Measurements from ENCODE around the gene CABCOCO1. TPM values are rescaled to one million over a fixed set of nuclear protein-coding genes. Genes with fewer than 3 reads are reported as not detected.

The CABCOCO1 gene
- total and polyA plus RNA-seq, 9 of the 15 experiments (the other 6 are each of a cell fraction or from before 2014, with no cell fraction given) = 0.04 TPM; not detected in 8

GRCh38 chr10:61744469-61744868 is 81.7 kb downstream of the CABCOCO1 start:
- no peak overlapping the region for H2AFZ ChIP-seq (ENCODE audit: low read depth, low read length)
- no peaks in the 10 kb centered on the region for H3K27me3 ChIP-seq (ENCODE audit: control insufficient read depth in 2 of 2, insufficient read depth in 2 of 2, low read length in 2 of 2)
- H3K79me2 ChIP-seq (ENCODE audit: control insufficient read depth, insufficient read depth, low read length) = no peaks in the 10 kb centered on the region
- in situ Hi-C loops (cut with MboI) (no loop called here), intact Hi-C loops (cut with micrococcal nuclease) (no loop called here)
- H3K36me3 ChIP-seq (ENCODE audit: control insufficient read depth, insufficient read depth, low read length) = no peaks in the 10 kb centered on the region
- no peaks in the 10 kb centered on the region for H3K9me1 ChIP-seq (ENCODE audit: control insufficient read depth, insufficient read depth, low read length)
- WGBS (ENCODE audit: insufficient coverage, low coverage, missing lambda C conversion rate) = 91% methylated on average over 1 of the region's 1 CpG
- DNase-seq (ENCODE audit: extremely low read depth in 1 of 4, low spot score in 3 of 4) = peak in 3 of 4 experiments; percentile 35 to 52 (median 46)
- H3K4me3 ChIP-seq = no peak overlapping the region
- CTCF ChIA-PET (ENCODE audit: low intra/inter-chr PET ratio) = interaction anchor here (0.6 kb wide), 1 partner anchor 19 kb away, joined by 4 read pairs; no protein-coding TSS in a partner anchor
- POLR2A ChIA-PET = no interaction called here
- BruUV-seq (replicated peaks) = no TSS peak
- FAIRE-seq = no peak
- H3K4me1 ChIP-seq (replicated peaks in 1 of 2; ENCODE audit: control insufficient read depth in 2 of 2, insufficient read depth in 2 of 2, low read length in 2 of 2) = peaks cover 0 to 5% of the 10 kb centered on the region in 2 experiments; a peak in 2 of 5 replicates
- ATAC-seq = peak; percentile 80
- no peaks in the 10 kb centered on the region for H4K20me1 ChIP-seq (replicated peaks; ENCODE audit: control insufficient read depth, insufficient read depth, low read length)
- H3K4me2 ChIP-seq (ENCODE audit: insufficient read depth, low read length) = no peak overlapping the region
- no peak overlapping the region for H3K27ac ChIP-seq (ENCODE audit: extremely low read depth, low read depth, low read length)
- H3K9ac ChIP-seq (ENCODE audit: insufficient read depth in 1 of 2, low read depth in 2 of 2, low read length in 2 of 2) = no peak overlapping the region
- peaks cover 5% of the 10 kb centered on the region for H3K9me3 ChIP-seq (replicated peaks; ENCODE audit: control insufficient read depth, insufficient read depth, low read depth, low read length)
- TF ChIP-seq GATAD2B (IDR thresholded peaks at IDR 0.05; ENCODE audit: borderline replicate concordance) = no peak
- TF ChIP-seq RAD21 (CRISPR knock-in tag; conservative IDR thresholded peaks at IDR 0.05 in 1 of 2, IDR thresholded peaks at IDR 0.05 in 1 of 2) = peak in 1 of 2 experiments; percentile 61; a peak in 2 of 4 replicates
- no peak for TF ChIP-seq CBFB (CRISPR knock-in tag; IDR thresholded peaks at IDR 0.05)
- no peak for TF ChIP-seq TBL1XR1 (IDR thresholded peaks at IDR 0.05; ENCODE audit: low read length in 2 of 2)
- TF ChIP-seq COPS2 (conservative IDR thresholded peaks at IDR 0.05) = no peak
- TF ChIP-seq FOXM1 (IDR thresholded peaks at IDR 0.05; ENCODE audit: low read depth) = peak; percentile 39; the same call in 1 of the 2 replicates
- no peak for TF ChIP-seq FOXM1 (CRISPR knock-in tag; IDR thresholded peaks at IDR 0.05; ENCODE audit: low read depth)
- peak; percentile 73; the same call in 1 of the 2 replicates for TF ChIP-seq CC2D1A (IDR thresholded peaks at IDR 0.05)
- no peak for TF ChIP-seq ZNF12 (CRISPR knock-in tag; IDR thresholded peaks at IDR 0.05)
- TF ChIP-seq DLX4 (CRISPR knock-in tag; IDR thresholded peaks at IDR 0.05) = no peak
- TF ChIP-seq NR0B1 (IDR thresholded peaks at IDR 0.05; ENCODE audit: partially characterized antibody) = no peak
- no peak for TF ChIP-seq CCAR2 (IDR thresholded peaks at IDR 0.05; ENCODE audit: low read depth, low read length)
- 0 out of 2 replicates have a peak, but pooled peaks have one; percentile 28 for TF ChIP-seq CBX5 (IDR thresholded peaks at IDR 0.05; ENCODE audit: borderline replicate concordance, low read depth)
- TF ChIP-seq HMBOX1 (IDR thresholded peaks at IDR 0.05) = peak; percentile 23; the same call in 1 of the 2 replicates
- TF ChIP-seq BCOR (IDR thresholded peaks at IDR 0.05) = no peak
- TF ChIP-seq CBX3 (IDR thresholded peaks at IDR 0.05; ENCODE audit: borderline replicate concordance in 1 of 2, low read length in 2 of 2) = peak in 1 of 2 experiments; percentile 97; a peak in 2 of 3 replicates
- TF ChIP-seq DIDO1 (tag; IDR thresholded peaks at IDR 0.05; ENCODE audit: low read depth) = no peak
- TF ChIP-seq TRIM28 (IDR thresholded peaks at IDR 0.05) = 0 out of 2 replicates have a peak, but pooled peaks have one; percentile 28

Data from K562 (cell line).